ENCODE data around the gene RILPL1.

RILPL1 gene

DNA sequence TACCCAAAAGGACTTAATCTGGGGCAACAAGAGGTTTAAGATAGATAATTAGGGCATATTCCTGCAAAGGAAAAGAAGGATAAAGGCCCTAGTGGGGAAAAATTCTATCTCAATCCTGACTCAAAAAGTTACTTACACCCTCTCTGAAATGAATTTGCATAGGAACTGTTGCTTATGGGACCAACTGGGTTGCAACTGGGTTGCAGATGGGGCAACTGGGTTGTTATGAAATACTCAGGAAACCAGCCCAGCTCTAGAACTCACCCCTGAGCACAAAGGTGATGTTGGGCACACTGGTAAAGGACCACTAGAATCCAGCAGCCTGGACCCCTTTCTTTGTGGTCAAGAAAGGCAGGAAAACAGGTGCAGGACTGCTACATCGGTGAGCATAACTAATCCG lies 17.2 kb upstream of the RILPL1 start:
- Histone ChIP-seq H3K4me2 (ENCODE audit: low read length) (no peak overlapping the region), H4K12ac (ENCODE audit: low read depth, low read length) (no peak overlapping the region), H3K79me2 (ENCODE audit: control insufficient read depth, insufficient read depth, low read length, poor library complexity) (no peaks in the 10 kb centered on the region), H4K8ac (ENCODE audit: low read depth, low read length) (no peak overlapping the region), H3K14ac (ENCODE audit: low read length) (no peak overlapping the region), H2AK5ac (ENCODE audit: low read length) (no peak overlapping the region), H3K36me3 (ENCODE audit: control insufficient read depth in 1 of 2, insufficient read depth in 2 of 2, low read length in 2 of 2) (no peaks in the 10 kb centered on the region), H2AFZ (ENCODE audit: insufficient read depth, low read length, poor library complexity) (no peak overlapping the region), H2BK120ac (ENCODE audit: insufficient read depth, low read length, poor library complexity) (no peak overlapping the region), H3K27me3 (ENCODE audit: insufficient read depth, low read length) (no peaks in the 10 kb centered on the region), H2BK12ac (ENCODE audit: low read length) (no peak overlapping the region), H3K9me3 (ENCODE audit: insufficient read depth, low read depth, low read length) (no peaks in the 10 kb centered on the region), H3K4ac (ENCODE audit: low read depth, low read length) (no peak overlapping the region), H2BK5ac (ENCODE audit: low read depth, low read length, poor library complexity) (no peak overlapping the region), H3K4me3 (ENCODE audit: low read depth, low read length) (no peak overlapping the region), H3K9ac (ENCODE audit: low read length) (no peak overlapping the region), H3K18ac (ENCODE audit: low read length) (no peak overlapping the region), H4K91ac (ENCODE audit: low read depth, low read length) (no peak overlapping the region), H3K79me1 (ENCODE audit: low read length) (no peaks in the 10 kb centered on the region), H3K27ac (ENCODE audit: low read depth, low read length) (no peak overlapping the region), H3K4me1 (ENCODE audit: control insufficient read depth in 1 of 2, insufficient read depth in 2 of 2, low read length in 2 of 2) (no peaks in the 10 kb centered on the region), H3K23ac (ENCODE audit: low read length) (no peak overlapping the region)
- no peak for DNase-seq
- WGBS (ENCODE audit: extremely low coverage, insufficient coverage, insufficient read length) = no CpG with 5 or more reads among the region's 2 CpGs

DNA sequence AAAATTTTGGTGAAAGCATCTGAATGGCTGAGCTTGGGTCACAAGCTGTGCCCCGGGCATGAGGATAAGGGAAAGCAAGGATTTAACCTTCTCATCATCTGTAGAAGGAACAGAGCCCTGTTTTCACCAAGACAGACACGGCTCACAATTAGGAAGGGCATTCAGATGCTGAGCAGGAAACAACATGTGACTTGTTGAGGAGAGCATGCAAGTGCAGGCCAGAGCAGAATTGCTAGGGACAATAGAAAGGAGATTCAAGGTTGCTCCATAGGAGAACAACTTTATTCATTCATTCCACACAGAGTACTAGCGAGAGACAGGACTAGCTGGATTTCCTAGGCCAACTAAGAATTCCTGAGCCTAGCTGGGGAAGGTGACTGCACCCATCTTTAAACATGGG lies 14.6 kb upstream of the RILPL1 start:
- no peak overlapping the region for H3K27ac ChIP-seq (ENCODE audit: low read depth, low read length)
- H3K79me1 ChIP-seq (ENCODE audit: low read length) = no peaks in the 10 kb centered on the region
- no peak overlapping the region for H4K8ac ChIP-seq (ENCODE audit: low read depth, low read length)
- no peak overlapping the region for H2BK120ac ChIP-seq (ENCODE audit: insufficient read depth, low read length, poor library complexity)
- no peak overlapping the region for H3K4me2 ChIP-seq (ENCODE audit: low read length)
- no peak overlapping the region for H4K91ac ChIP-seq (ENCODE audit: low read depth, low read length)
- WGBS (ENCODE audit: extremely low coverage, insufficient coverage, insufficient read length) = no CpG with 5 or more reads among the region's 3 CpGs
- H3K9ac ChIP-seq (ENCODE audit: low read length) = no peak overlapping the region
- no peak overlapping the region for H3K4ac ChIP-seq (ENCODE audit: low read depth, low read length)
- H3K4me1 ChIP-seq (ENCODE audit: control insufficient read depth in 1 of 2, insufficient read depth in 2 of 2, low read length in 2 of 2) = no peaks in the 10 kb centered on the region
- no peak for DNase-seq
- H3K18ac ChIP-seq (ENCODE audit: low read length) = no peak overlapping the region
- no peak overlapping the region for H3K23ac ChIP-seq (ENCODE audit: low read length)
- H2AK5ac ChIP-seq (ENCODE audit: low read length) = no peak overlapping the region
- no peaks in the 10 kb centered on the region for H3K9me3 ChIP-seq (ENCODE audit: insufficient read depth, low read depth, low read length)
- no peak overlapping the region for H3K4me3 ChIP-seq (ENCODE audit: low read depth, low read length)
- no peak overlapping the region for H2BK12ac ChIP-seq (ENCODE audit: low read length)
- H3K36me3 ChIP-seq (ENCODE audit: control insufficient read depth in 1 of 2, insufficient read depth in 2 of 2, low read length in 2 of 2) = no peaks in the 10 kb centered on the region
- H3K14ac ChIP-seq (ENCODE audit: low read length) = no peak overlapping the region
- H3K27me3 ChIP-seq (ENCODE audit: insufficient read depth, low read length) = no peaks in the 10 kb centered on the region
- H2AFZ ChIP-seq (ENCODE audit: insufficient read depth, low read length, poor library complexity) = no peak overlapping the region
- H3K79me2 ChIP-seq (ENCODE audit: control insufficient read depth, insufficient read depth, low read length, poor library complexity) = no peaks in the 10 kb centered on the region
- H2BK5ac ChIP-seq (ENCODE audit: low read depth, low read length, poor library complexity) = no peak overlapping the region
- no peak overlapping the region for H4K12ac ChIP-seq (ENCODE audit: low read depth, low read length)

DNA sequence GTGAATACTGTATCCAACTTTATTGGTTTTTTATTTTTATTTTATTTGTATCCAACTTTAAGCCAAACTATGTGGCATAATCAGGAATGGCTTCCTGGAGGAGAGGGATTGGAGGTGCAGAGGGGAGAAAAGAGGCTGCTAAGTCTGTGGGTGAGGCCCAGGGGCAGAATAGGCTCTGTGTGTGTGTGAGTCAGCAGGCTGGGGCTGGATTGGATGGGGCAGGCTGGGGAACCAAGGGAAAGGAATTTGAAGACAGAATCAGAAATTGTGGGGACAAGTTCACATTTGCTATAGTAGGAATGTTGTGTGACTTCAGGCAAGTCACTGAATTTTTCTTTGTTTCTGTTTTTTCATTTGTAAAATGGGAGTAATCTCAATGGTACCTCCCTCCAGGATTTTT lies 12.8 kb upstream of the RILPL1 start:
- H4K12ac ChIP-seq (ENCODE audit: low read depth, low read length) = no peak overlapping the region
- no peak overlapping the region for H2BK120ac ChIP-seq (ENCODE audit: insufficient read depth, low read length, poor library complexity)
- H3K18ac ChIP-seq (ENCODE audit: low read length) = no peak overlapping the region
- no peaks in the 10 kb centered on the region for H3K4me1 ChIP-seq (ENCODE audit: control insufficient read depth in 1 of 2, insufficient read depth in 2 of 2, low read length in 2 of 2)
- no peak overlapping the region for H4K91ac ChIP-seq (ENCODE audit: low read depth, low read length)
- H4K8ac ChIP-seq (ENCODE audit: low read depth, low read length) = no peak overlapping the region
- H3K9ac ChIP-seq (ENCODE audit: low read length) = no peak overlapping the region
- no peak overlapping the region for H3K14ac ChIP-seq (ENCODE audit: low read length)
- no peak overlapping the region for H3K4ac ChIP-seq (ENCODE audit: low read depth, low read length)
- H3K23ac ChIP-seq (ENCODE audit: low read length) = no peak overlapping the region
- no peaks in the 10 kb centered on the region for H3K36me3 ChIP-seq (ENCODE audit: control insufficient read depth in 1 of 2, insufficient read depth in 2 of 2, low read length in 2 of 2)
- no peaks in the 10 kb centered on the region for H3K9me3 ChIP-seq (ENCODE audit: insufficient read depth, low read depth, low read length)
- H2AFZ ChIP-seq (ENCODE audit: insufficient read depth, low read length, poor library complexity) = no peak overlapping the region
- no peak overlapping the region for H2BK5ac ChIP-seq (ENCODE audit: low read depth, low read length, poor library complexity)
- no peaks in the 10 kb centered on the region for H3K79me1 ChIP-seq (ENCODE audit: low read length)
- H3K4me3 ChIP-seq (ENCODE audit: low read depth, low read length) = no peak overlapping the region
- no peak overlapping the region for H2AK5ac ChIP-seq (ENCODE audit: low read length)
- H3K79me2 ChIP-seq (ENCODE audit: control insufficient read depth, insufficient read depth, low read length, poor library complexity) = no peaks in the 10 kb centered on the region
- no peak overlapping the region for H2BK12ac ChIP-seq (ENCODE audit: low read length)
- no peak overlapping the region for H3K27ac ChIP-seq (ENCODE audit: low read depth, low read length)
- H3K4me2 ChIP-seq (ENCODE audit: low read length) = no peak overlapping the region
- no peaks in the 10 kb centered on the region for H3K27me3 ChIP-seq (ENCODE audit: insufficient read depth, low read length)
- DNase-seq = no peak

- Histone ChIP-seq H2AK5ac (ENCODE audit: low read length) (no peak overlapping the region), H3K4ac (ENCODE audit: low read depth, low read length) (no peak overlapping the region), H3K14ac (ENCODE audit: low read length) (no peak overlapping the region), H2BK5ac (ENCODE audit: low read depth, low read length, poor library complexity) (no peak overlapping the region), H3K36me3 (ENCODE audit: control insufficient read depth in 1 of 2, insufficient read depth in 2 of 2, low read length in 2 of 2) (no peaks in the 10 kb centered on the region), H3K4me1 (ENCODE audit: control insufficient read depth in 1 of 2, insufficient read depth in 2 of 2, low read length in 2 of 2) (no peaks in the 10 kb centered on the region), H2BK12ac (ENCODE audit: low read length) (no peak overlapping the region), H3K4me3 (ENCODE audit: low read depth, low read length) (no peak overlapping the region), H4K8ac (ENCODE audit: low read depth, low read length) (no peak overlapping the region), H4K12ac (ENCODE audit: low read depth, low read length) (no peak overlapping the region), H3K27me3 (ENCODE audit: insufficient read depth, low read length) (no peaks in the 10 kb centered on the region), H3K9me3 (ENCODE audit: insufficient read depth, low read depth, low read length) (no peaks in the 10 kb centered on the region), H3K9ac (ENCODE audit: low read length) (no peak overlapping the region), H3K79me1 (ENCODE audit: low read length) (no peaks in the 10 kb centered on the region), H3K23ac (ENCODE audit: low read length) (no peak overlapping the region), H4K91ac (ENCODE audit: low read depth, low read length) (no peak overlapping the region), H2AFZ (ENCODE audit: insufficient read depth, low read length, poor library complexity) (no peak overlapping the region), H3K4me2 (ENCODE audit: low read length) (no peak overlapping the region), H3K18ac (ENCODE audit: low read length) (no peak overlapping the region), H3K27ac (ENCODE audit: low read depth, low read length) (no peak overlapping the region), H3K79me2 (ENCODE audit: control insufficient read depth, insufficient read depth, low read length, poor library complexity) (no peaks in the 10 kb centered on the region), H2BK120ac (ENCODE audit: insufficient read depth, low read length, poor library complexity) (no peak overlapping the region)
- WGBS (ENCODE audit: extremely low coverage, insufficient coverage, insufficient read length) = no CpG with 5 or more reads among the region's 4 CpGs
- no peak for DNase-seq
These were observed 10.0 kb upstream of the RILPL1 start for GRCh38 chr12:123543541-123543940.

All from trophoblast cell (in vitro differentiated cells and primary cell).